Heart right ventricle (tissue), 16 donors: Measurements from ENCODE around the gene ARHGEF3. TPM values are rescaled to one million over a fixed set of nuclear protein-coding genes. Genes with fewer than 3 reads are reported as not detected.

Experiments used
- ATAC-seq, 8 donors: fragments of 200-7000 bp; cut with Tn5 transposase; one replicate each; pipeline ENCODE4 v1.9.1; 2020; ENCODE audit warnings: mild to moderate bottlenecking in 8 of 8, moderate library complexity in 8 of 8, moderate number of reproducible peaks in 1 of 8
- DNase-seq, 2 donors: peaks; one replicate each; pipeline ENCODE4 v3.0.0-alpha.2; 2020
- H3K27ac ChIP-seq, 10 donors: fragments of 200-600 bp; sonication (generic) in 2 of 10; one replicate each; pipeline versions ENCODE4 v1.5.0 to v1.8.0; 2020 to 2022; ENCODE audit warnings: mild to moderate bottlenecking in 3 of 10
- H3K27me3 ChIP-seq, 7 donors: fragments of 200-600 bp; one replicate each; pipeline ENCODE4 v1.8.0; 2021 to 2022; ENCODE audit warnings: mild to moderate bottlenecking in 2 of 7
- H3K36me3 ChIP-seq, 9 donors: fragments of 200-600 bp; sonication (generic) in 1 of 9; one replicate each; pipeline versions ENCODE4 v1.5.0 to v1.8.0; 2020 to 2022; ENCODE audit warnings: mild to moderate bottlenecking in 2 of 9
- H3K4me1 ChIP-seq, 9 donors: fragments of 200-600 bp; sonication (generic) in 1 of 9; one replicate each; pipeline versions ENCODE4 v1.5.0 to v1.8.0; 2020 to 2022; ENCODE audit warnings: mild to moderate bottlenecking in 4 of 9
- H3K4me3 ChIP-seq, 10 donors: fragments of 200-600 bp; sonication (generic) in 2 of 10; one replicate each; pipeline versions ENCODE4 v1.5.0 to v1.8.0; 2020 to 2022; ENCODE audit warnings: mild to moderate bottlenecking in 7 of 10, moderate library complexity in 2 of 10
- H3K9me3 ChIP-seq, 11 donors: fragments of 200-600 bp in 10 of 11; sonication (generic) in 2 of 11; one replicate each; pipeline versions ENCODE4 v1.5.0 to v1.8.0; 2013 to 2022; ENCODE audit warnings: mild to moderate bottlenecking in 2 of 11, control low read depth in 1 of 11, moderate library complexity in 1 of 11
- WGBS, 2 donors: extraction: QIAGEN DNeasy Blood & Tissue Kit; methylation state at CpG; one replicate each; pipeline ENCODE4 v1.1.7; 2013; ENCODE audit warnings: inconsistent platforms in 1 of 2; 5-methylcytosine and 5-hydroxymethylcytosine counted together
- intact Hi-C, 10 donors: fragments of 100-400 bp; cut with DNase I; formaldehyde crosslinking; loops; one replicate each; pipeline versions ENCODE4 v1.11.1 to v1.14.2; 2022
- polyA plus RNA-seq, 2 donors: library from polyadenylated mRNA; stranded (reverse); fragments of 200-250 nt; gene quantifications; one replicate each; pipeline ENCODE4 v1.2.3, GENCODE V29; 2013
- total RNA-seq, 10 donors: library from RNA; stranded (reverse); fragmentation: NEBNext Ultra II Directional in 3 of 10; extraction: Animal tissue kit (Norgen Biotek cat#: 25700) in 3 of 10; gene quantifications; one replicate each; pipeline versions ENCODE4 v1.2.1 to v1.2.4, GENCODE V29; 2021 to 2023
- TF ChIP-seq, protein P1 (sequence below), 9 donors: fragments of 200-600 bp; sonication (generic) in 2 of 9; IDR thresholded peaks; one replicate each; pipeline versions ENCODE4 v1.5.0 to v1.8.0; 2021 to 2022; ENCODE audit warnings: antibody characterized with exemption in 9 of 9, mild to moderate bottlenecking in 5 of 9, moderate library complexity in 1 of 9
- donor health status: Arrhythmogenic right ventricular cardiomyopathy.
- donor health status: ischemic (EF 13 %, LVEDD 7.1; RV severe dilation, severe dysfunction).
- donor health status: healthy with polysubstance abuse.
- donor health status: DM: no; HTN: yes; CAD: no.
- donor health status: DM: no; HTN: no; CAD: no.
- donor health status: ischemic (EF 25% LVEDD 6.9; RV normal size, moderate dysfunction).
- donor health status: ischemic (EF 25% LVEDD 5.7; RV mildly dilated, moderate dysfunction).
- donor health status: healthy.
- donor health status: DM: yes; HTN: yes; CAD: no.
- donor health status: Ischemic cardiomyopathy.
- donor health status: ischemic (EF 35%, LVEDD 5.7; RV mildly dilated, moderate dysfunction).
- donor health status: nonischemic (EF 11% LVEDD 7.7; RV severe dilation, severe dysfunction).
- donor health status: DM: yes; HTN: yes; CAD: no.
- donor health status: PGD.
- donor health status: ischemic (EF 29% LVEDD 5.4; RV normal size, mild dysfunction).
- donor health status: nonischemic (EF 23%, LVEDD 6.1; RV moderate dilation, normal function).

ARHGEF3 gene
- total and polyA plus RNA-seq, 12 donors = 6.6 to 26.1 (median 17.0) TPM

- 71 to 75% methylated on average over 2 of the region's 2 CpGs for WGBS, 2 donors
- intact Hi-C loops = no loop called here
- TF ChIP-seq, protein P1, sequence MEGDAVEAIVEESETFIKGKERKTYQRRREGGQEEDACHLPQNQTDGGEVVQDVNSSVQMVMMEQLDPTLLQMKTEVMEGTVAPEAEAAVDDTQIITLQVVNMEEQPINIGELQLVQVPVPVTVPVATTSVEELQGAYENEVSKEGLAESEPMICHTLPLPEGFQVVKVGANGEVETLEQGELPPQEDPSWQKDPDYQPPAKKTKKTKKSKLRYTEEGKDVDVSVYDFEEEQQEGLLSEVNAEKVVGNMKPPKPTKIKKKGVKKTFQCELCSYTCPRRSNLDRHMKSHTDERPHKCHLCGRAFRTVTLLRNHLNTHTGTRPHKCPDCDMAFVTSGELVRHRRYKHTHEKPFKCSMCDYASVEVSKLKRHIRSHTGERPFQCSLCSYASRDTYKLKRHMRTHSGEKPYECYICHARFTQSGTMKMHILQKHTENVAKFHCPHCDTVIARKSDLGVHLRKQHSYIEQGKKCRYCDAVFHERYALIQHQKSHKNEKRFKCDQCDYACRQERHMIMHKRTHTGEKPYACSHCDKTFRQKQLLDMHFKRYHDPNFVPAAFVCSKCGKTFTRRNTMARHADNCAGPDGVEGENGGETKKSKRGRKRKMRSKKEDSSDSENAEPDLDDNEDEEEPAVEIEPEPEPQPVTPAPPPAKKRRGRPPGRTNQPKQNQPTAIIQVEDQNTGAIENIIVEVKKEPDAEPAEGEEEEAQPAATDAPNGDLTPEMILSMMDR (IDR thresholded peaks at IDR 0.05) = no peak
- Histone ChIP-seq H3K27ac (no peak overlapping the region), H3K4me3 (no peak overlapping the region), H3K4me1 (peaks cover 3 to 99% (median 58%) of the 10 kb centered on the region in 9 donors), H3K36me3 (peaks cover 0 to 9% (median 0%) of the 10 kb centered on the region in 9 donors), H3K27me3 (no peaks in the 10 kb centered on the region), H3K9me3 (no peaks in the 10 kb centered on the region)
- ATAC-seq (no peak), DNase-seq (no peak)
These were observed 22.9 kb downstream of the ARHGEF3 start for GRCh38 chr3:56778893-56779292.

- WGBS, 2 donors = 47 to 52% methylated on average over 3 of the region's 3 CpGs
- peak in 3 of 8 donors; percentile 36 to 58 (median 41) for ATAC-seq
These were observed 25.2 kb downstream of the ARHGEF3 start for GRCh38 chr3:56776556-56776950.

DNA sequence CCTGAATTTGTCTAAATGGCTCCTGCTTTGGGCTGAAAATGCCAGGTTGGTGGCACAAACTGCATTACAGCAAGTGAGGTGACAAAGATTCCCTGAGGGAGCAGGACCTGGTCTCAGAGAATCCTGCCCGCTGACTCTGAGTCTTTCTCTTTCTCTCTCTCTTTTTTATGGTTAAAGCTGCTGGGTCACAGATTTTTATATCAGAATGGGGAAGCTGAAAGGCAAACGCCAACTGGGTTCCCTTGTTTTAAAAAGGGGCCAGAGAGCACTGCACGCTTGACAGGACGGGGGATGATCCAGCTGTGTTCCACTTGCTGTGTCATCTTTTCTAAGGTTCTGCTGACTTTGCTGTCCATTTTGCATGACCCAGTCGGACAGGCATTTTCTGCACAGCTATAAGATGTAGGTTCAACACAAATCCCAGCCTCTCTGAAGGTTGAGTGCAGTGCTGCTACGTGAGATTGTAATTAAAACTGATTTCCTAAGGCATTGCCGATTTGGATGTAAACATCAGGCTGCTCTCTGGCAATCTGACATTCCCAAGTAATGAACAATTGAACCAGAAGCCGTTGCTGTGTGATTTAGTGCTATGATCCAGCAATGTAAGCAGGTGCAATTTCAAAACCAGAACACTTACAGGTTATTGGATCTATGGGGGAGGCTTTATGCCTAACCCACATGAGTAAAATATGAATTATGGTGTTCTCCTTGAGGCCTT, 25.8 kb downstream of the ARHGEF3 start:
- Histone ChIP-seq H3K9me3 (no peaks in the 10 kb centered on the region), H3K27me3 (no peaks in the 10 kb centered on the region), H3K4me3 (no peak overlapping the region), H3K36me3 (peaks cover 0 to 37% (median 6%) of the 10 kb centered on the region in 9 donors), H3K27ac (peak overlapping the region in 4 of 10 donors; percentile 10 to 50 (median 44)), H3K4me1 (peaks cover 2 to 74% (median 34%) of the 10 kb centered on the region in 9 donors)
- TF ChIP-seq, protein P1 (IDR thresholded peaks at IDR 0.05) = no peak
- WGBS, 2 donors = 61 to 65% methylated on average over 8 of the region's 8 CpGs
- no peak for DNase-seq
- ATAC-seq = peak in 4 of 8 donors; percentile 11 to 45 (median 32)
- intact Hi-C loops = no loop called here

More at GRCh38 chr3:56776556-56776950, 25.2 kb downstream of the ARHGEF3 start:
- no peak overlapping the region for H3K4me3 ChIP-seq
- peaks cover 0 to 32% (median 6%) of the 10 kb centered on the region in 9 donors for H3K36me3 ChIP-seq
- H3K4me1 ChIP-seq = peaks cover 2 to 80% (median 35%) of the 10 kb centered on the region in 9 donors
- intact Hi-C loops = no loop called here
- no peaks in the 10 kb centered on the region for H3K9me3 ChIP-seq
- H3K27ac ChIP-seq = peak overlapping the region in 4 of 10 donors; percentile 10 to 50 (median 44)
- TF ChIP-seq, protein P1 (IDR thresholded peaks at IDR 0.05) = no peak
- no peak for DNase-seq
- no peaks in the 10 kb centered on the region for H3K27me3 ChIP-seq

- peak in 2 of 8 donors; percentile 14 to 26 for ATAC-seq
- H3K27me3 ChIP-seq = no peaks in the 10 kb centered on the region
- 73 to 80% methylated on average over 7 of the region's 7 CpGs for WGBS, 2 donors
- peaks cover 0 to 42% (median 6%) of the 10 kb centered on the region in 9 donors for H3K36me3 ChIP-seq
- no peak overlapping the region for H3K4me3 ChIP-seq
- no peak for DNase-seq
- no peaks in the 10 kb centered on the region for H3K9me3 ChIP-seq
- intact Hi-C loops = no loop called here
- H3K27ac ChIP-seq = peak overlapping the region in 2 of 10 donors; percentile 10 to 50
- TF ChIP-seq, protein P1 (IDR thresholded peaks at IDR 0.05) = no peak
- H3K4me1 ChIP-seq = peaks cover 2 to 70% (median 34%) of the 10 kb centered on the region in 9 donors
These were observed 26.3 kb downstream of the ARHGEF3 start for GRCh38 chr3:56775445-56775837.
